ENCODE data around the gene DLX1. TPM values are rescaled to one million over a fixed set of nuclear protein-coding genes. Genes with fewer than 3 reads are reported as not detected.

The DLX1 gene
- total and polyA plus RNA-seq, 9 of the 15 experiments (the other 6 are each of a cell fraction or from before 2014, with no cell fraction given): 1.9 to 26.2 (median 9.6) TPM

- TF ChIP-seq REST (IDR thresholded peaks at IDR 0.05; ENCODE audit: borderline replicate concordance) (peak; percentile 96), REST (CRISPR knock-in tag; IDR thresholded peaks at IDR 0.05; ENCODE audit: low read depth) (no peak), TBL1XR1 (IDR thresholded peaks at IDR 0.05; ENCODE audit: low read length in 2 of 2) (peak in 1 of 2 experiments; percentile 20; a peak in 1 of 4 replicates), FOS (IDR thresholded peaks at IDR 0.05; ENCODE audit: extremely low read depth, insufficient read length) (no peak), ATF6 (CRISPR knock-in tag; IDR thresholded peaks at IDR 0.05) (no peak), BRD9 (IDR thresholded peaks at IDR 0.05; ENCODE audit: low read depth, partially characterized antibody) (peak; percentile 55), ZFP36 (IDR thresholded peaks at IDR 0.05; ENCODE audit: low read depth, low read length, partially characterized antibody) (peak; percentile 28), ZBTB33 (CRISPR knock-in tag; IDR thresholded peaks at IDR 0.05) (peak; percentile 88), EP300 (IDR thresholded peaks at IDR 0.05; ENCODE audit: low read length) (0 out of 2 replicates have a peak, but pooled peaks have one; percentile 33), ARID1B (IDR thresholded peaks at IDR 0.05) (peak; percentile 9; the same call in 1 of the 2 replicates), LEF1 (IDR thresholded peaks at IDR 0.05) (0 out of 2 replicates have a peak, but pooled peaks have one; percentile 21), ZNF740 (CRISPR knock-in tag; IDR thresholded peaks at IDR 0.05) (0 out of 2 replicates have a peak, but pooled peaks have one; percentile 51), ZNF740 (tag; IDR thresholded peaks at IDR 0.05) (no peak), ASH1L (IDR thresholded peaks at IDR 0.05; ENCODE audit: borderline replicate concordance, low read depth, partially characterized antibody) (peak; percentile 27)
Measured at GRCh38 chr2:172103471-172104272, 18.4 kb downstream of the DLX1 start (continued).

Data from K562 (cell line).